HUES6 (cell line): ENCODE measurements around the gene MVB12B.
"Not testable (repeated sequence)": the region's sequence is repeated elsewhere in the genome, so short reads cannot be mapped to it uniquely, and the experiment has no call there.

Experiments
- H3K27ac ChIP-seq: 2 replicates; pipeline ENCODE4 v1.7.0; 2013; ENCODE audit warnings: low read depth, mild to moderate bottlenecking, low read length, inconsistent platforms
- H3K27me3 ChIP-seq: 2 replicates; pipeline ENCODE4 v1.6.1; 2013; ENCODE audit warnings: low read length; ENCODE audit not compliant: control insufficient read depth, insufficient read depth
- H3K36me3 ChIP-seq: 2 replicates; pipeline ENCODE4 v1.6.1; 2013; ENCODE audit warnings: low read length; ENCODE audit not compliant: control insufficient read depth, insufficient read depth
- H3K4me1 ChIP-seq: 2 replicates; pipeline ENCODE4 v1.6.1; 2013; ENCODE audit warnings: low read length; ENCODE audit not compliant: control insufficient read depth, insufficient read depth
- H3K4me3 ChIP-seq: 2 replicates; pipeline ENCODE4 v1.5.1; 2013; ENCODE audit warnings: low read depth, low read length
- H3K9ac ChIP-seq: one replicate; pipeline ENCODE4 v1.6.1; 2013; ENCODE audit warnings: mild to moderate bottlenecking, low read length
- H3K9me3 ChIP-seq: 2 replicates; pipeline ENCODE4 v1.6.1; 2013; ENCODE audit warnings: low read depth, low read length; ENCODE audit not compliant: control insufficient read depth, insufficient read depth

The MVB12B gene

GRCh38 chr9:126470241-126470993 lies 143.8 kb downstream of the MVB12B start:
- no peak overlapping the region for H3K27ac ChIP-seq
- H3K9me3 ChIP-seq, result no peaks in the 10 kb centered on the region
- H3K4me1 ChIP-seq, result peaks cover 21% of the 10 kb centered on the region
- H3K27me3 ChIP-seq, result no peaks in the 10 kb centered on the region
- no peak overlapping the region for H3K9ac ChIP-seq
- no peaks in the 10 kb centered on the region for H3K36me3 ChIP-seq
- H3K4me3 ChIP-seq, result no peak overlapping the region

GRCh38 chr9:126471084-126471624 lies 144.5 kb downstream of the MVB12B start:
- Histone ChIP-seq H3K9me3 (no peaks in the 10 kb centered on the region), H3K27ac (no peak overlapping the region), H3K4me3 (no peak overlapping the region), H3K36me3 (no peaks in the 10 kb centered on the region), H3K27me3 (no peaks in the 10 kb centered on the region), H3K9ac (no peak overlapping the region), H3K4me1 (peaks cover 25% of the 10 kb centered on the region)

GRCh38 chr9:126472198-126472947 lies 145.7 kb downstream of the MVB12B start:
- Histone ChIP-seq H3K9ac (no peak overlapping the region), H3K27me3 (no peaks in the 10 kb centered on the region), H3K4me1 (peaks cover 25% of the 10 kb centered on the region), H3K36me3 (no peaks in the 10 kb centered on the region), H3K27ac (no peak overlapping the region), H3K4me3 (no peak overlapping the region), H3K9me3 (0 out of 2 replicates have a peak, but pooled peaks cover 4% of the 10 kb centered on the region)

GRCh38 chr9:126472948-126473298 lies 146.3 kb downstream of the MVB12B start:
- no peaks in the 10 kb centered on the region for H3K27me3 ChIP-seq
- 0 out of 2 replicates have a peak, but pooled peaks cover 4% of the 10 kb centered on the region for H3K9me3 ChIP-seq
- peaks cover 25% of the 10 kb centered on the region for H3K4me1 ChIP-seq
- H3K27ac ChIP-seq, result no peak overlapping the region
- H3K9ac ChIP-seq, result no peak overlapping the region
- H3K4me3 ChIP-seq, result no peak overlapping the region
- no peaks in the 10 kb centered on the region for H3K36me3 ChIP-seq

GRCh38 chr9:126474206-126474765 lies 147.7 kb downstream of the MVB12B start:
- Histone ChIP-seq H3K9me3 (0 out of 2 replicates have a peak, but pooled peaks cover 4% of the 10 kb centered on the region), H3K27ac (no peak overlapping the region), H3K27me3 (no peaks in the 10 kb centered on the region), H3K4me3 (no peak overlapping the region), H3K9ac (peak overlapping the region; percentile 23), H3K4me1 (peaks cover 25% of the 10 kb centered on the region), H3K36me3 (no peaks in the 10 kb centered on the region)

GRCh38 chr9:126474786-126475485 lies 148.3 kb downstream of the MVB12B start:
- Histone ChIP-seq H3K36me3 (no peaks in the 10 kb centered on the region), H3K4me1 (peaks cover 25% of the 10 kb centered on the region), H3K4me3 (no peak overlapping the region), H3K27ac (no peak overlapping the region), H3K9me3 (0 out of 2 replicates have a peak, but pooled peaks cover 4% of the 10 kb centered on the region), H3K9ac (peak overlapping the region; percentile 23), H3K27me3 (no peaks in the 10 kb centered on the region)

GRCh38 chr9:126475933-126476555 lies 149.4 kb downstream of the MVB12B start:
- H3K36me3 ChIP-seq, result no peaks in the 10 kb centered on the region
- no peaks in the 10 kb centered on the region; the same call in 1 of the 2 replicates for H3K27me3 ChIP-seq
- no peak overlapping the region for H3K9ac ChIP-seq
- peaks cover 24% of the 10 kb centered on the region for H3K4me1 ChIP-seq
- 0 out of 2 replicates have a peak, but pooled peaks cover 4% of the 10 kb centered on the region for H3K9me3 ChIP-seq
- H3K4me3 ChIP-seq, result no peak overlapping the region
- no peak overlapping the region for H3K27ac ChIP-seq

GRCh38 chr9:126477432-126477831 lies 150.8 kb downstream of the MVB12B start:
- H3K9ac ChIP-seq, H3K27ac ChIP-seq, H3K36me3 ChIP-seq, H3K4me3 ChIP-seq, H3K9me3 ChIP-seq, H3K27me3 ChIP-seq: not testable (repeated sequence)
- H3K4me1 ChIP-seq, result peaks cover 16% of the 10 kb centered on the region; the same call in 1 of the 2 replicates

GRCh38 chr9:126478216-126478981 lies 151.8 kb downstream of the MVB12B start:
- no peaks in the 10 kb centered on the region for H3K36me3 ChIP-seq

More at GRCh38 chr9:126478216-126478981, 151.8 kb downstream of the MVB12B start:
- H3K9me3 ChIP-seq, result 0 out of 2 replicates have a peak, but pooled peaks cover 4% of the 10 kb centered on the region
- peaks cover 19% of the 10 kb centered on the region; the same call in 1 of the 2 replicates for H3K4me1 ChIP-seq
- H3K27me3 ChIP-seq, result peaks cover 3% of the 10 kb centered on the region; the same call in 1 of the 2 replicates
- no peak overlapping the region for H3K4me3 ChIP-seq
- H3K27ac ChIP-seq, result no peak overlapping the region
- no peak overlapping the region for H3K9ac ChIP-seq
